ENCODE data around the gene SFT2D2. TPM values are rescaled to one million over a fixed set of nuclear protein-coding genes. Genes with fewer than 3 reads are reported as not detected.

Gene SFT2D2
- total RNA-seq (2022) (88.2 and 98.3 TPM in 2 replicates), Bru-seq, nascent RNA (percentile 94 among the genes with signal in this experiment), BruChase-seq, experiment 1, labeled RNA remaining after a 6-hour chase (percentile 99 among the genes with signal in this experiment), BruChase-seq, experiment 2, labeled RNA remaining after a 2-hour chase (percentile 99 among the genes with signal in this experiment)
- long read RNA-seq, full-length matches to known transcripts = 5 of 28 reads
- long read RNA-seq, partial matches to known transcripts = 0 of 28 reads
- long read RNA-seq, other reads (novel, unspliced or antisense) = 23 of 28 reads

- intact Hi-C loops (cut with micrococcal nuclease; ENCODE audit: unreplicated experiment) = no loop called here
These were observed at the start of gene SFT2D2 for GRCh38 chr1:168225476-168226190. SFT2D2 (plus strand) TSS chr1:168226004; CDS start chr1:168226080, 76 bp downstream.

GRCh38 chr1:168178227-168178637 is 47.6 kb upstream of the SFT2D2 start:
- TF ChIP-seq CTCF (IDR thresholded peaks at IDR 0.05; ENCODE audit: unreplicated experiment) = no peak
- intact Hi-C loops (cut with micrococcal nuclease; ENCODE audit: unreplicated experiment) = loop anchor here (2.0 kb wide), 1 partner anchor 51 kb away; no protein-coding TSS in a partner anchor
- BruUV-seq (replicated peaks) = TSS peak; percentile 94

More at GRCh38 chr1:168225476-168226190, at the start of gene SFT2D2:
- Mint-ChIP-seq H3K9me3 (ENCODE audit: low read depth, unreplicated experiment) (peaks cover 6% of the 10 kb centered on the region), H3K36me3 (ENCODE audit: insufficient read depth, unreplicated experiment) (peaks cover 42% of the 10 kb centered on the region), H3K27ac (ENCODE audit: unreplicated experiment) (peak within 1 kb of the TSS; percentile 86), H3K4me1 (ENCODE audit: low read depth, unreplicated experiment) (peaks cover 58% of the 10 kb centered on the region), H3K4me3 (ENCODE audit: low read depth, unreplicated experiment) (peak within 1 kb of the TSS; percentile 85), H3K27me3 (ENCODE audit: unreplicated experiment) (no peaks in the 10 kb centered on the region)
- CTCF ChIA-PET = interaction anchor here (0.6 to 2.6 kb wide), 7 partner anchors 9 to 574 kb away, joined by 3 to 23 read pairs (median 4); partner anchors contain the start of gene TIPRL
- TSS peak; percentile 98 for BruUV-seq (replicated peaks)
- DNase-seq = peak; percentile 94
- TF ChIP-seq CTCF (IDR thresholded peaks at IDR 0.05; ENCODE audit: unreplicated experiment) = no peak

GRCh38 chr1:168178638-168179437 is 47.0 kb upstream of the SFT2D2 start, which contains the start of gene TIPRL:
TIPRL (plus strand) TSS chr1:168178962; CDS start chr1:168179078, 116 bp downstream.
- H3K9me3 Mint-ChIP-seq (ENCODE audit: low read depth, unreplicated experiment) = no peaks in the 10 kb centered on the region
- peak; percentile 83 for TF ChIP-seq CTCF (IDR thresholded peaks at IDR 0.05; ENCODE audit: unreplicated experiment)
- H3K4me1 Mint-ChIP-seq (ENCODE audit: low read depth, unreplicated experiment) = no peaks in the 10 kb centered on the region
- H3K27me3 Mint-ChIP-seq (ENCODE audit: unreplicated experiment) = no peaks in the 10 kb centered on the region
- H3K4me3 Mint-ChIP-seq (ENCODE audit: low read depth, unreplicated experiment) = no peak within 1 kb of the TSS
- DNase-seq = peak; percentile 99
- intact Hi-C loops (cut with micrococcal nuclease; ENCODE audit: unreplicated experiment) = loop anchor here (2.0 kb wide), 1 partner anchor 50 kb away; no protein-coding TSS in a partner anchor
- no peak within 1 kb of the TSS for H3K27ac Mint-ChIP-seq (ENCODE audit: unreplicated experiment)
- H3K36me3 Mint-ChIP-seq (ENCODE audit: insufficient read depth, unreplicated experiment) = no peaks in the 10 kb centered on the region
- BruUV-seq (replicated peaks) = TSS peak; percentile 68
- CTCF ChIA-PET = interaction anchor here (1.0 kb wide), 1 partner anchor 47 kb away, joined by 4 read pairs; the partner anchor contains the start of gene SFT2D2

More at GRCh38 chr1:168178227-168178637, 47.6 kb upstream of the SFT2D2 start:
- no peak overlapping the region for H3K27ac Mint-ChIP-seq (ENCODE audit: unreplicated experiment)
- no peak for DNase-seq
- H3K36me3 Mint-ChIP-seq (ENCODE audit: insufficient read depth, unreplicated experiment) = no peaks in the 10 kb centered on the region
- no peak overlapping the region for H3K4me3 Mint-ChIP-seq (ENCODE audit: low read depth, unreplicated experiment)
- no peaks in the 10 kb centered on the region for H3K4me1 Mint-ChIP-seq (ENCODE audit: low read depth, unreplicated experiment)
- H3K9me3 Mint-ChIP-seq (ENCODE audit: low read depth, unreplicated experiment) = no peaks in the 10 kb centered on the region
- CTCF ChIA-PET = interaction anchor here (1.0 kb wide), 1 partner anchor 48 kb away, joined by 4 read pairs; the partner anchor contains the start of gene SFT2D2
- no peaks in the 10 kb centered on the region for H3K27me3 Mint-ChIP-seq (ENCODE audit: unreplicated experiment)

Data from Calu3 (cell line).